Upper lobe of left lung (tissue), 6 donors: ENCODE measurements around the gene RFX2. TPM values are rescaled to one million over a fixed set of nuclear protein-coding genes. Genes with fewer than 3 reads are reported as not detected.

Experiments used
- ATAC-seq, 2 donors: fragments of 200-7000 bp; cut with Tn5 transposase; one replicate each; pipeline ENCODE4 v1.9.1; 2022; ENCODE audit warnings: mild to moderate bottlenecking in 2 of 2, moderate library complexity in 2 of 2; ENCODE audit not compliant: low FRiP score in 2 of 2
- DNase-seq, 2 donors: peaks; one replicate each; pipeline ENCODE4 v3.0.0-alpha.2; 2019 to 2020
- H3K27ac ChIP-seq, 4 donors: fragments of 200-600 bp; sonication (generic); one replicate each; pipeline ENCODE4 v1.5.1; 2016 to 2019
- H3K27me3 ChIP-seq, 4 donors: fragments of 200-600 bp; sonication (generic); one replicate each; pipeline ENCODE4 v1.5.1; 2017 to 2019
- H3K36me3 ChIP-seq, 4 donors: fragments of 200-600 bp; sonication (generic); one replicate each; pipeline ENCODE4 v1.5.1; 2016 to 2019
- H3K4me1 ChIP-seq, 4 donors: fragments of 200-600 bp; sonication (generic); one replicate each; pipeline ENCODE4 v1.5.1; 2018 to 2019
- H3K4me3 ChIP-seq, 4 donors: fragments of 200-600 bp; sonication (generic); one replicate each; pipeline ENCODE4 v1.5.1; 2017 to 2019; ENCODE audit warnings: mild to moderate bottlenecking in 2 of 4, moderate library complexity in 1 of 4
- H3K9me3 ChIP-seq, 4 donors: fragments of 200-600 bp; sonication (generic); one replicate each; pipeline ENCODE4 v1.5.1; 2018 to 2019
- EP300 ChIP-seq, 4 donors: sonication (generic); formaldehyde crosslinking; IDR thresholded peaks; one replicate each; pipeline ENCODE4 v1.5.1; 2017; ENCODE audit warnings: antibody characterized with exemption in 4 of 4, control low read depth in 2 of 4
- POLR2A ChIP-seq, 4 donors: fragments of 450-650 bp; IDR thresholded peaks; one replicate each; pipeline ENCODE4 v1.5.1; 2016 to 2017; ENCODE audit warnings: antibody characterized with exemption in 4 of 4, mild to moderate bottlenecking in 2 of 4
- POLR2AphosphoS5 ChIP-seq, 2 donors: sonication (generic); formaldehyde crosslinking; IDR thresholded peaks; one replicate each; pipeline ENCODE4 v1.5.1; 2017; ENCODE audit warnings: antibody characterized with exemption in 2 of 2
- WGBS, 2 donors: methylation state at CpG; one replicate each; pipeline ENCODE4 v1.1.5; 2017 to 2018; 5-methylcytosine and 5-hydroxymethylcytosine counted together
- total RNA-seq, 6 donors: library from RNA; depleted of rRNA in 4 of 6; stranded (reverse); fragments of >200 nt in 4 of 6; gene quantifications; one replicate each; pipeline versions ENCODE4 v1.1.0 to v1.2.1, GENCODE V29; 2016 to 2021
- TF ChIP-seq, protein P1 (sequence below), 6 experiments: fragments of 450-650 bp in 4 of 6; fragments of 200-600 bp in 2 of 6; sonication (generic) in 2 of 6; IDR thresholded peaks; one replicate each; pipeline ENCODE4 v1.5.1; 2016 to 2019; ENCODE audit warnings: antibody characterized with exemption in 6 of 6
- donor health status: DM: no; HTN: no; CAD: no; lungs with moderate emphysema.
- donor health status: DM: no; HTN: yes; CAD: no; lungs with severe emphysema.

RFX2 gene
- total RNA-seq, 6 donors from 2014 or later: 14.3 to 111 (median 28.6) TPM

DNA sequence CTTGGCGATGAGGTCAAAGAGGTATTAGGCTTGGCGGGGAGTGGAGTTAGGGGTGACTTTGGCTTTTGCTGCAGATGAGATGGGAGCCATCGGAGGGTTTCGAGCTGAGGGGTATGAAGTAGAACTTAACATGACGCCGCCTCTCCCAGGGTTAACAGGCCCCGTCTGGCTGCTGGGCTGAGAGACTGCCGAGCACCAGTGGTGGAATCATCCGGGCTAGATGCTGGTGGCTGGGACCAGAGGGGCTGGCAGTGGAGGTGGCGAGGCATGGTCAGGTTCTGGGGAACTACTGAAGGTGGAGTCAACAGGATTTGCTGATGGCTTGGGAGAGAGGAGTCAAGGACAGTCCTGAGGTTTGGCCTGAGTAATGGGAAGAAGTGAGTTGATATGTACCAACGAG lies 4.9 kb downstream of the RFX2 start:
- WGBS, 2 donors: 89 to 90% methylated on average over 11 of the region's 11 CpGs
- H3K4me1 ChIP-seq: peaks cover 30 to 69% (median 48%) of the 10 kb centered on the region in 4 donors
- TF ChIP-seq EP300 (IDR thresholded peaks at IDR 0.05): no peak
- TF ChIP-seq, protein P1, sequence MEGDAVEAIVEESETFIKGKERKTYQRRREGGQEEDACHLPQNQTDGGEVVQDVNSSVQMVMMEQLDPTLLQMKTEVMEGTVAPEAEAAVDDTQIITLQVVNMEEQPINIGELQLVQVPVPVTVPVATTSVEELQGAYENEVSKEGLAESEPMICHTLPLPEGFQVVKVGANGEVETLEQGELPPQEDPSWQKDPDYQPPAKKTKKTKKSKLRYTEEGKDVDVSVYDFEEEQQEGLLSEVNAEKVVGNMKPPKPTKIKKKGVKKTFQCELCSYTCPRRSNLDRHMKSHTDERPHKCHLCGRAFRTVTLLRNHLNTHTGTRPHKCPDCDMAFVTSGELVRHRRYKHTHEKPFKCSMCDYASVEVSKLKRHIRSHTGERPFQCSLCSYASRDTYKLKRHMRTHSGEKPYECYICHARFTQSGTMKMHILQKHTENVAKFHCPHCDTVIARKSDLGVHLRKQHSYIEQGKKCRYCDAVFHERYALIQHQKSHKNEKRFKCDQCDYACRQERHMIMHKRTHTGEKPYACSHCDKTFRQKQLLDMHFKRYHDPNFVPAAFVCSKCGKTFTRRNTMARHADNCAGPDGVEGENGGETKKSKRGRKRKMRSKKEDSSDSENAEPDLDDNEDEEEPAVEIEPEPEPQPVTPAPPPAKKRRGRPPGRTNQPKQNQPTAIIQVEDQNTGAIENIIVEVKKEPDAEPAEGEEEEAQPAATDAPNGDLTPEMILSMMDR (IDR thresholded peaks at IDR 0.05): no peak

DNA sequence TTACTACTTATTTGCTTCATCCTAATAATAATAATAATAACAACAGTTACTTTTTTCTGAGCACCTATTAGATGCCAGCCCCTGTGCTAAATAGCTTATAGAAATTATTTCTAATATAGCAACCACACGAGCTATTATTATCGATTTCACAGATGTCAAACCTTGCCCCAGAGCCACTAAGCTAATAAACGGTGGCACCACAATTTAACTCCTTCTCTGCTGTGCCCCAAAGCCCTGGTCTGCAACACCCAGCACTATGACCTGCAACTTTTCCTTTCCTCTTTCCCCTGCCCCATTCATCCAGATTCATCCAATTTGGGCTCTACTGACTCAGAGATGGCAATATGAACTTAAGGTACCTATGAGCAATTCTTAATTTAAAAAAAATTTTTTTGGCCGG lies 6.4 kb downstream of the RFX2 start:
- DNase-seq (no peak), ATAC-seq (no peak)
- Histone ChIP-seq H3K9me3 (no peaks in the 10 kb centered on the region), H3K36me3 (no peaks in the 10 kb centered on the region), H3K27me3 (no peaks in the 10 kb centered on the region), H3K4me1 (peaks cover 19 to 61% (median 42%) of the 10 kb centered on the region in 4 donors), H3K27ac (peak overlapping the region; percentile 37 to 70 (median 59)), H3K4me3 (no peak overlapping the region)
- 47 to 73% methylated on average over 4 of the region's 4 CpGs for WGBS, 2 donors
- TF ChIP-seq POLR2AphosphoS5 (IDR thresholded peaks at IDR 0.05) (no peak), POLR2A (IDR thresholded peaks at IDR 0.05) (no peak), EP300 (IDR thresholded peaks at IDR 0.05) (no peak)
- TF ChIP-seq, protein P1 (IDR thresholded peaks at IDR 0.05): no peak

More for the DNA sequence above, 4.9 kb downstream of the RFX2 start:
- ATAC-seq (no peak), DNase-seq (no peak)
- H3K27ac ChIP-seq: peak overlapping the region; percentile 51 to 70 (median 68)
- H3K4me3 ChIP-seq: no peak overlapping the region
- H3K36me3 ChIP-seq: no peaks in the 10 kb centered on the region
- H3K9me3 ChIP-seq: no peaks in the 10 kb centered on the region
- no peaks in the 10 kb centered on the region for H3K27me3 ChIP-seq

DNA sequence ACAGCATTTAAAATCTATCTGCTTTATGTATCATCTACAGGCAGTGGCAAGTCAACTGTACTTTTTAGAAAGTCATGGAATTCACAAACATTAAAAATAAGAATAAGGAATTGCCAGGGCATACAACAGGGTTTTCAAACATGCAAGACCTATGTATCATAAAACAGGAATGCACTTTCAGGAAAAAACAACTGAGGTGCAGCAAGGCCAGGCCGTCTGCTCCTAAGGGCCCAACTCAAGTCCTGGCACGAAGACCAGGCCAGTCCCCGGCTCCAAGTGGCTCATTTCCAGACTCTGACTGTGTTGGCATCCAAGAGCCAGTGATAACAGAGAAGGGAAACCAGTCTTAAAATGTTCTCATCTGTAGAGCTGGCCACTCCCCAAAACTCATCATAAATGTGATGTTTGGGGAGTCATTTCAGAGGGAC lies 7.1 kb downstream of the RFX2 start:
- H3K27me3 ChIP-seq: no peaks in the 10 kb centered on the region
- H3K27ac ChIP-seq: peak overlapping the region; percentile 37 to 76 (median 68)
- H3K4me1 ChIP-seq: peaks cover 19 to 55% (median 42%) of the 10 kb centered on the region in 4 donors
- no peaks in the 10 kb centered on the region for H3K9me3 ChIP-seq
- H3K4me3 ChIP-seq: no peak overlapping the region
- TF ChIP-seq EP300 (IDR thresholded peaks at IDR 0.05) (peak in 1 of 4 donors; percentile 2), POLR2AphosphoS5 (IDR thresholded peaks at IDR 0.05) (peak in 1 of 2 donors; percentile 66)
- TF ChIP-seq, protein P1 (IDR thresholded peaks at IDR 0.05): no peak
- peak in 1 of 2 donors; percentile 78 for DNase-seq
- 32 to 48% methylated on average over 3 of the region's 3 CpGs for WGBS, 2 donors
- no peaks in the 10 kb centered on the region for H3K36me3 ChIP-seq
- peak; percentile 72 to 84 for ATAC-seq

DNA sequence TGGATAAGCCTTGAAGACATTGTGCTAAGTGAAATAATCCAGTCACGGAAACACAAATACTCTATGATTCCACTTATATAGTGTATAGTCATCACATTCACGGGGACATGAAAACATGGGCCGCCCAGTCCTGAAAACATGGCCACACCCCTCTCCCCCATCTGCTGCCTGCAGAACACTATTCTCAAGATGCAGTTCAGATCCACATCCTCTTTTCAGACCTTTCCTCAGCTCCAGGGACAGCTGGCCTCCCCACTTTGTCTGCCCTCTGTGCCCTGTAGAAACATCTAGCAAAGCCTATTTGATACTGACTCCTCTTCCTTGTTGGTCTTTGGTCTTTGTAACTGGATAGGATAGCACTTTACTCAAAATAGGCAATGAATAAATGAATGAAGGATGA lies 8.3 kb downstream of the RFX2 start:
- Histone ChIP-seq H3K4me3 (no peak overlapping the region), H3K4me1 (peaks cover 19 to 53% (median 43%) of the 10 kb centered on the region in 4 donors), H3K27ac (peak overlapping the region in 3 of 4 donors; percentile 62 to 76 (median 70)), H3K36me3 (no peaks in the 10 kb centered on the region), H3K9me3 (no peaks in the 10 kb centered on the region), H3K27me3 (no peaks in the 10 kb centered on the region)
- ATAC-seq: peak in 1 of 2 donors; percentile 10
- TF ChIP-seq POLR2AphosphoS5 (IDR thresholded peaks at IDR 0.05) (no peak), POLR2A (IDR thresholded peaks at IDR 0.05) (no peak), EP300 (IDR thresholded peaks at IDR 0.05) (no peak)
- TF ChIP-seq, protein P1 (IDR thresholded peaks at IDR 0.05): no peak
- DNase-seq: no peak
- 76 to 96% methylated on average over 3 of the region's 3 CpGs for WGBS, 2 donors

DNA sequence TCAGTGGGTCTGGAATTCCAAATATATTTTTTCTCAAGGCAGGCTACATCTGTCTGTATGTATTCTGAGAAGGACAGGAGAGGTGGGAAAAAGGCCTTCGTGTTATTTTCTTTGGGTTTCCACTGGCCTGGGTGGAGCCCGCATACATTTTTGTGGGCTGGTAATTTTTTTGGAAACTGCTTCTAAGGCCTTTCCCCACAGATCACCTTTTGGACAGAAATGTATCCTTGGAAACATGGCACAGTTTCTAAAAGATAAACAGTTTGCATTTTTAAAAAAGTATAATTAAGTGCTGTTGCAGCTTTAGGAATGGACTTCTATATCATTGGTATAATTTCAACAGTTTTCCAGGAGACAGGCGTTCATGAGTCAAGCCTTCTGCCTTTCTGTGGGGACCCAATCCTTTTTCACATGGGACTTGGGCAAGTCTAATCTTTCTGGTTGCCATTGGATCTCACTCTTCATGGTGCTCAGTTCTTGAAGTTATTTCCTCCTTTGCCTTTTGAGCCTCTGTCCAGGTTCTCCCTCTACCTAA lies 8.9 kb downstream of the RFX2 start:
- no peak for ATAC-seq
- TF ChIP-seq, protein P1 (IDR thresholded peaks at IDR 0.05): no peak
- TF ChIP-seq EP300 (IDR thresholded peaks at IDR 0.05) (no peak), POLR2AphosphoS5 (IDR thresholded peaks at IDR 0.05) (no peak), POLR2A (IDR thresholded peaks at IDR 0.05) (no peak)
- peaks cover 19 to 53% (median 43%) of the 10 kb centered on the region in 4 donors for H3K4me1 ChIP-seq
- DNase-seq: no peak
- no peak overlapping the region for H3K4me3 ChIP-seq
- H3K27me3 ChIP-seq: no peaks in the 10 kb centered on the region
- H3K27ac ChIP-seq: peak overlapping the region in 3 of 4 donors; percentile 70 to 85 (median 76)
- no peaks in the 10 kb centered on the region for H3K36me3 ChIP-seq
- 73 to 80% methylated on average over 3 of the region's 3 CpGs for WGBS, 2 donors
- no peaks in the 10 kb centered on the region for H3K9me3 ChIP-seq
